HG03159 (cell line): Measurements from ENCODE around the gene PEAR1.

Experiments
- ATAC-seq: cut with Tn5 transposase; IDR thresholded peaks from one replicate; pipeline ENCODE4 v1.9.1; 2021; ENCODE audit warnings: mild to moderate bottlenecking, moderate library complexity; ENCODE audit not compliant: unreplicated experiment

The PEAR1 gene

GRCh38 chr1:156899956-156900718 lies 6.6 kb downstream of the PEAR1 start:
- no peak for ATAC-seq

- ATAC-seq: no peak
Observed at GRCh38 chr1:156900896-156901589, 7.5 kb downstream of the PEAR1 start.

DNA sequence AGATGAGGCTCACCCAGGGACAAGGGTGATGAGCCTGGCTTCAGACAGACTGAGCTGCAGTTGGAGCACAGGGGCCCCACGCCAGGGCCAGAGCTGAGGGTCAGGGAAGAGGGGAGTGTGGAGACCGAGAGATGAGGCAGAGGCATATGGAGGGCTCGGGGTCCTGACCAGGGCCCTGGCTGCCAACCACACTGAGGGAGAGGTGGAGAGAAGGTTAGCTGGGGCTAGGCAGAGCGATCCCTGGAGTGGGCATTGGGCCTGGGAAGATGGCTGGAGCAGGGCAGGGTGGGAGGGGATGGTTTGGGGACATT lies 8.0 kb downstream of the PEAR1 start:
- ATAC-seq: no peak

DNA sequence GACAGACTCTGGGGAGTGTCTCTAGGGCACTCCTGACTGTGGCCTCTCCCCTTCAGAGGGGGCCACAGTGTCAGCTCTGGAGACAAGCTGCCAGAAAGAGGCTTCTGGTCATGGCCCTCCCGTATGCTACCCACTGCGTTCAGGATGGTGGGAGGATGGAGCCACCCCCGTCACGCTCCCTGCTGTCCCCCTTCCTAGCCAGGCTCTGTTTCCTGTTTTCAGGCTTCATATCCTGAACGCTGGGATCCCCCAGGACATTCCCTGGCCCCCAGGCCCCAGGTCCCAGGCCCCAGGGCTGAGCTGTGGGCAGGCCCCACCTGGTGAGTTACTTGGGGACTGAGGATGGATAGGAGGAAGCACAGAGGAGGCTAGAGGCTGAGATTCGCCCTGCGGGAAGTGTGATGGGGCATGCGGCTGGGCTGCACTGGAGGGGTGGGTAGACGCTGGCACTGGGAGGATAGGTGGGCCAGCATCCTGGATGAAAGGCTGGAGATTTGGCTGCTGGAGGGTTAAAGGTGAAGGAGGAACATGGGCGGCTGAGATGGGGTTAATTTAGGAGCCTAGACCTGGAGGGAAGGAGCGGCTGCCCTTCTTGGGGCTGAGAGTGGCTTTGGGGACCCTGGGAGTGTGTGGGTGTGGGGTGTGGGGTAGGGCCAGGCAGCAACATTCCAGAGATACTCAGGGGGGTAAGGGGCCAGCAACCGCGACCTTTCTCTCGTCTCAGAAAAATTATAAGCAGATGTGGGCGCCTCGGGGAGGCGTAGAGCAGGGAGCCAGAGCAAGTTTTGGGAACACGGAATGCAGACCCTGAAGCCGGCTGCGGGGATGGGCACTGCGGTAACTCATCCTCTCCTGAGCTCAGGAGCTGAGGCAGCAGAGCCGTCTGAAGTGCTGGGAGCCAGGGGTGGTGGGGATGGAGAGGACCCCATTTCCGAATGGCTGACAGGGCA lies 8.7 kb downstream of the PEAR1 start:
- ATAC-seq: no peak

GRCh38 chr1:156903328-156904091 lies 10.0 kb downstream of the PEAR1 start:
- no peak for ATAC-seq

- no peak for ATAC-seq
Observed at GRCh38 chr1:156904187-156904959, 10.9 kb downstream of the PEAR1 start.

- no peak for ATAC-seq
Observed at GRCh38 chr1:156905176-156905575, 11.7 kb downstream of the PEAR1 start.

DNA sequence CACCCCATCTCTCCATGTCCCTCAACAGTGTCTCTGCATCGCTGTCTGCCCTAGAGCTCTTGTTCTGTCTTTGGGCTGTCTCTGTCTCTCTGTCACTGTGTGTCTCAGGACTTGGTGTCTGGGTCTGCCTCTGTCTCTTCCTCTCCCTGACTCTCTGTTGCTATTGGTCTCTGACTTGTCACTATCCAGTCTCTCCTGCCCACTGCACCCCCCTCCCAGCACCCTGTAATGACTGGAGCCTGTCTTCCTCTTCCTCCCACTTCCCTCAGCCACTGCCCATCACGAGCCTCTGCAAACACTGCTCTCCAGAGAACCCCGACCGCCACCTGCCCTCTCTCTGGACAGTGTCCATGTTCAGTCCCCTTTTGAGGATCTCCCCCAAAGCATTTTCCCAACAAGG lies 12.1 kb downstream of the PEAR1 start:
- no peak for ATAC-seq

GRCh38 chr1:156906206-156906906 lies 12.8 kb downstream of the PEAR1 start:
- ATAC-seq: no peak

DNA sequence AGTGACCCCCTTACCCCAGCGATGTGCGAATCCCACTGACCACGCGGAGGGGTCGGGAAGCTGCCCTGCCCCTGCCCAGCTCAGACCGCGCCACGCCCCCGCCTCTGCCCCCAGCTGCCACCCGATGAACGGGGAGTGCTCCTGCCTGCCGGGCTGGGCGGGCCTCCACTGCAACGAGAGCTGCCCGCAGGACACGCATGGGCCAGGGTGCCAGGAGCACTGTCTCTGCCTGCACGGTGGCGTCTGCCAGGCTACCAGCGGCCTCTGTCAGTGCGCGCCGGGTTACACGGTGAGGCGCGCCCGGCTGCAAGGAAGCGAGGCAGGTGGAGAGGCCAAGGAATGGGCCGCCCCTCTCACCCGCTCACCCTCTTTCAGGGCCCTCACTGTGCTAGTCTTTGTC lies 15.0 kb downstream of the PEAR1 start:
- no peak for ATAC-seq

DNA sequence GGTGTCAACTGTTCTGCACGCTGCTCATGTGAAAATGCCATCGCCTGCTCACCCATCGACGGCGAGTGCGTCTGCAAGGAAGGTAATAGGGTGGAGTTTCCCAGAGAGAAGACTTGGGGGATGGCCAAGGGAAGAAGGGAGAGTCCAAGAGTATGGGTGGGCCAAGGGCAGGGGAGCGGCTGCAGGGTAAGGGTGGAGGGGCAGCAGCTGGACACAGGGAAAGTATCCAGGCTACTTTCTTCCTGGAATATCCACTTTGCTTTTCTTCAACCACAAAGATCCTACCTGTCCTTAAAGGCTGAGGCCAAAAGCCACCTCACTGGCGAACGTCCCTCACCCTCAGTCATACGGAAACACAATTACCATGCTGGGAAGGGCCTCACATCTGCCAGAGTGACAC lies 15.4 kb downstream of the PEAR1 start:
- ATAC-seq: no peak

- ATAC-seq: no peak
Observed at GRCh38 chr1:156909671-156910070, 16.2 kb downstream of the PEAR1 start.

GRCh38 chr1:156910309-156910782 lies 16.8 kb downstream of the PEAR1 start:
- no peak for ATAC-seq

GRCh38 chr1:156911577-156912298 lies 18.2 kb downstream of the PEAR1 start:
- ATAC-seq: no peak

GRCh38 chr1:156912310-156912709 lies 18.8 kb downstream of the PEAR1 start:
- ATAC-seq: no peak

DNA sequence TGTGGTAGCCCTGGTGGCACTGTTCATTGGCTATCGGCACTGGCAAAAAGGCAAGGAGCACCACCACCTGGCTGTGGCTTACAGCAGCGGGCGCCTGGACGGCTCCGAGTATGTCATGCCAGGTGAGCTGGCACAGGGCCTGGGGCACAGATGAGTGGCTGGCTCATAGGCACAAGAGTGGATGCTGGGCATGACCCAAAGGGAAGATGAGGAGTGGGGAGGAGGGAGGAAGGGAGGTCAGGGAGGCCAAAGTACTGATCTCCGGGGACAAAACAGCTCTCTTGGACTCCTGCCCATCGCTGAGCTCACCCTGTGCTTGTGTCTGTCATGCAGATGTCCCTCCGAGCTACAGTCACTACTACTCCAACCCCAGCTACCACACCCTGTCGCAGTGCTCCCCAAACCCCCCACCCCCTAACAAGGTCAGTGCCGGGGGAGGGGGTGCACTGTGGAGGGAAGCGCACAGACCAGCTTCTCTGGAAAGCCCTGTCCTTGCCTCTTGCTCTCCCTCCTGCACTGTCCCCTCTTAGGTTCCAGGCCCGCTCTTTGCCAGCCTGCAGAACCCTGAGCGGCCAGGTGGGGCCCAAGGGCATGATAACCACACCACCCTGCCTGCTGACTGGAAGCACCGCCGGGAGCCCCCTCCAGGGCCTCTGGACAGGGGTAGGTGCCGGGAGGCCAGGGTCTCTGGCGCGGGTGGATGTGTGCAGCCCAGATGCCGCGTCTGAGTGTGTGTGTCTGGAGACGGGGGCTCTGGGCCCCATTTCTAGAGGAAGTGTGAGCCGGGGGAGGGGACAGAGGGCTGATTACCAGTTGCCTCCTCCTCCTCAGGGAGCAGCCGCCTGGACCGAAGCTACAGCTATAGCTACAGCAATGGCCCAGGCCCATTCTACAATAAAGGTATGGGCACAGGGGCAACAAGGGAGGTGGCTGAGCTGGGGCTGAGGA lies 19.6 kb downstream of the PEAR1 start:
- ATAC-seq: no peak

- ATAC-seq: no peak
Observed at GRCh38 chr1:156913809-156914387, 20.4 kb downstream of the PEAR1 start.
